ENCODE data around the gene TAAR2.

TAAR2 gene

DNA sequence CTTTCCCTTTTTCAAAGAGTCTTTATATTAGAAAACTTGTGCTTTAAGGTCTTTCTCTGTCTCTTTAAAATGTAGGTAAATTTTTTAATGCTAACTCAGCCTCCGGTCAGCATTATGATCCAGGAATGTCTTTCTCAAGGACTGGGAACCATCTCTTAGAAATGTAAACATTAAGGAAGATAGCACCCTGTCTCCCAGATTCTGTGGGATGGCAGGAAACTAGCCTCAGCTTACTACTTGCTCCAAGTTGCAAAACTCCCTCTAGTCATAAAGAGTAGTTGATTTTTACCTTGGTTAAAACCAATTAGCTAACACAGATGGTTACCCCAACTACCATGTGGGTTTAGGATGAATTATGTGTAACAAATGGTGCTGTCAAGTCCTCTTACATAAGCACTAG, 39.6 kb upstream of the TAAR2 start:
- TF ChIP-seq, protein P1, sequence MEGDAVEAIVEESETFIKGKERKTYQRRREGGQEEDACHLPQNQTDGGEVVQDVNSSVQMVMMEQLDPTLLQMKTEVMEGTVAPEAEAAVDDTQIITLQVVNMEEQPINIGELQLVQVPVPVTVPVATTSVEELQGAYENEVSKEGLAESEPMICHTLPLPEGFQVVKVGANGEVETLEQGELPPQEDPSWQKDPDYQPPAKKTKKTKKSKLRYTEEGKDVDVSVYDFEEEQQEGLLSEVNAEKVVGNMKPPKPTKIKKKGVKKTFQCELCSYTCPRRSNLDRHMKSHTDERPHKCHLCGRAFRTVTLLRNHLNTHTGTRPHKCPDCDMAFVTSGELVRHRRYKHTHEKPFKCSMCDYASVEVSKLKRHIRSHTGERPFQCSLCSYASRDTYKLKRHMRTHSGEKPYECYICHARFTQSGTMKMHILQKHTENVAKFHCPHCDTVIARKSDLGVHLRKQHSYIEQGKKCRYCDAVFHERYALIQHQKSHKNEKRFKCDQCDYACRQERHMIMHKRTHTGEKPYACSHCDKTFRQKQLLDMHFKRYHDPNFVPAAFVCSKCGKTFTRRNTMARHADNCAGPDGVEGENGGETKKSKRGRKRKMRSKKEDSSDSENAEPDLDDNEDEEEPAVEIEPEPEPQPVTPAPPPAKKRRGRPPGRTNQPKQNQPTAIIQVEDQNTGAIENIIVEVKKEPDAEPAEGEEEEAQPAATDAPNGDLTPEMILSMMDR (IDR thresholded peaks at IDR 0.05; ENCODE audit: low read depth, low read length): no peak
- no peak overlapping the region for H3K4me3 ChIP-seq (replicated peaks in 1 of 2; ENCODE audit: low read depth in 2 of 2, low read length in 2 of 2)
- DNase-seq (ENCODE audit: low read depth in 2 of 2): no peak

DNA sequence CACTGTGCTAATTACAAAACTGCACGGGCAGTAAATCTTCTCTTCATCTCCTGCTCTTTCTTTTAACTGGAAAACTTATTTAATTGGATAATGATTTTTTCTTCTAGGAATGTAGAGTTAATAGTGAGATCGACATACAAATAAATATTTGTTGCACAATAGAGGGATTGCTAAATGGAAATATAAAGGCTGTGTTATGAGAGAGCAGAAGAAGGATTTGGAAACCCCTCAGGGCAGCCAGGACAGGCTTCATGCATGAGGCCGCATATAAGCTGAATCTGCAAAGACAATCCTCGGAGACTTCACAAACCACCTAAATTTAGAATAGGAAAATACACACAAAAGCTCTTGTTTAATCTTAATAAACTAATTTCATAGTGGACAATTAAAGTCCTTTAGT, 37.8 kb upstream of the TAAR2 start:
- TF ChIP-seq, protein P1 (IDR thresholded peaks at IDR 0.05; ENCODE audit: low read depth, low read length): no peak
- no peak for DNase-seq (ENCODE audit: low read depth in 2 of 2)
- no peak overlapping the region for H3K4me3 ChIP-seq (replicated peaks in 1 of 2; ENCODE audit: low read depth in 2 of 2, low read length in 2 of 2)

DNA sequence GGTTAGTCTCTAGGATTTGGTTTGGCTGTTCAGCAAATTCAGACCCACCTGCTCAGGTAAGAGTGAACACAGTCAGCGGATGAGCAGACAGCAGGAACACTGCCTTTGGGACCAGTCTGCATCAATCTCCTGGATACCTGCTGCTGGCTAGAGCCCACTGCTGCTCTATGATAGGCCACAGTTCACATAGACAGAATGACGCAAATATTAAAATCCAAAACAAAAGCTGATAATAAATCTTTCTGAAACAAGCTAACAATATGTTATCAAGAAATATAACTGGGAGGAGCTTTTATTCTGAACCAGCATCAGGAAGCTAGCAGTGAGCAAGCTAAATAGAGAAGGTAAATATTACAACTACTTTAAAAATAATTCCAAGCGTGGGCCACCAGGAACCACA, 35.0 kb upstream of the TAAR2 start, which contains the start of gene TAAR1:
TAAR1 (minus strand) TSS at position 101 of the 400 bp plus-strand sequence. CDS start 13,179 bp downstream, outside the sequence.
- TF ChIP-seq, protein P1 (IDR thresholded peaks at IDR 0.05; ENCODE audit: low read depth, low read length): no peak
- H3K4me3 ChIP-seq (replicated peaks in 1 of 2; ENCODE audit: low read depth in 2 of 2, low read length in 2 of 2): no peak within 1 kb of the TSS
- no peak for DNase-seq (ENCODE audit: low read depth in 2 of 2)

DNA sequence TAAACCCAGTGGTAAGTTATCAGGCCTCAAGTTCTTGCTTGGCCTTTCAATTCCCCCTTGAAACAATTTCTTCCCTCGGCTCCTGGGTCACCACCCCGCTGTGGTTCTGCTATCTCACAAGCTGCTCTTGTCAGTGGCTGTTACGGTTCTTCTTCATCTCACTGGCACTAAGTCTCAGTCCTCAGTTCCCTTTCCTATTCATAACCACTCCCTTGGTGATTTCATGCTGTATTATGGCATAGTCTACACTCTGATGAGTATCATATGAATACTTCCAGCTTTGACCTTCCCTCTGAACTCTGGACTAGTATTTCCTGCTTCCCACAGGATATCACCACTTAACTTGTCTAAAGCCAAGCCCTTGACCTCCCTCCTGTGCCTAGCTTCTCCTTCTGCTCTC, 27.0 kb upstream of the TAAR2 start:
- TF ChIP-seq, protein P1 (IDR thresholded peaks at IDR 0.05; ENCODE audit: low read depth, low read length): no peak
- DNase-seq (ENCODE audit: low read depth in 2 of 2): no peak
- H3K4me3 ChIP-seq (replicated peaks in 1 of 2; ENCODE audit: low read depth in 2 of 2, low read length in 2 of 2): no peak overlapping the region

DNA sequence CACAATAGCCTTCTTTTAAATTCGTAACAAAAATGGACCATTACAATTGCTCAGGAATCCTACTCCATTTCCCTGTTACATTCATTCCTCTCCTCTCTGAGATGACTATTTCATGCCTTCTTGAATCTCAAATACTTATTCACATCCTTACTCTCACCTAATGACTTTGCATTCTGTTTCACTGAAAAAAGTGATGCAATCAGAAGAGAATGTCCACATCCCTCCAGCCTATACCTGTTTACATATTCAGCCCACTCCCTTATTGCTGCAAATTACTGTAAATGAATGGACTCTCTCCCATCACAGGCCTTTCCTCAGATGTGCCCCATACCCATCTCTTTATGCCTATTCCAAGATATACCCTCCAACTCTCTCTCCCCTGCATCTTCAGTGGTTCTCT, 26.4 kb upstream of the TAAR2 start:
- no peak overlapping the region for H3K4me3 ChIP-seq (replicated peaks in 1 of 2; ENCODE audit: low read depth in 2 of 2, low read length in 2 of 2)
- TF ChIP-seq, protein P1 (IDR thresholded peaks at IDR 0.05; ENCODE audit: low read depth, low read length): no peak
- DNase-seq (ENCODE audit: low read depth in 2 of 2): no peak

DNA sequence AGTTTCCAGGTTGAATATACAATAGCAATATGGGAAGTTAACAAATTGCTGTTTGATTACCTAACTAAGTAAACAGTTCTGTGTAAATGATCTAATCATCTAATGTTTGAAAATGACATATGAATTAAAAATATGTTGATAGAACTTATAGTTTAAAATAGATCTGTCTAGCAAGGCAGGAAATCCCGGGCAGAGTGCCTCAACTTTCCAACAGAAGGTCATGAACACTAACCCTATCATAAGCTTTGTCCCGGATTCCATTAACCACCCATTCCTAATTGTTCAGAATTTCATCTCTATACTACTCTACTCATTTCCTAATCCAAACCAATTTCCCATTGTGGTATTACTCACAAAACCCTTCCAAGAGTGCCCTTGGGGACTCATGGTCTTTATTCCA, 24.8 kb upstream of the TAAR2 start:
- TF ChIP-seq, protein P1 (IDR thresholded peaks at IDR 0.05; ENCODE audit: low read depth, low read length): no peak
- DNase-seq (ENCODE audit: low read depth in 2 of 2): no peak
- no peak overlapping the region for H3K4me3 ChIP-seq (replicated peaks in 1 of 2; ENCODE audit: low read depth in 2 of 2, low read length in 2 of 2)

DNA sequence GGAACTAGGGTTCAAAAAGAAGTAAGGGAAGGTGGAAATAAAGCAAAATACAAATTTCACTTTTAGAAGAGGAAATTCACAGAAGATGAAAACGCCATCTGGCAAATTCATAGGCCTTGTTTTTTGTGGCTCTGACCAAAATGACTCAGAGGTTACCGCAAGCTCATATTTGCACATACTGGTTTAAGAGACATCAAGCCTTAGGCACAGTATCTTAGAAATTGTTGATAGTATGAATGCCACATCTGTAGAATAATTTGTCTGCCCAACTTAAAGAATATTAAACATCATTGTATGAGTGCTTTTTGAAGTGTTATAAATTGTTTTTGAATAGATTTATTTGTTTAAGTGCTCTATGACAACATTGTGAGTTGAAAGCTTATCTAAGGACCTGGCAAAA, 24.3 kb upstream of the TAAR2 start:
- DNase-seq (ENCODE audit: low read depth in 2 of 2): peak; percentile 58 to 71
- TF ChIP-seq, protein P1 (IDR thresholded peaks at IDR 0.05; ENCODE audit: low read depth, low read length): no peak
- no peak overlapping the region for H3K4me3 ChIP-seq (replicated peaks in 1 of 2; ENCODE audit: low read depth in 2 of 2, low read length in 2 of 2)

All from cardiac fibroblast (primary cell).